ENCODE measurements around the gene CPT1A.

Gene CPT1A

GRCh38 chr11:68844801-68845200, 3.1 kb upstream of the CPT1A start:
- no peaks in the 10 kb centered on the region for H4K20me1 ChIP-seq (ENCODE audit: insufficient read depth)
- peaks cover 25% of the 10 kb centered on the region for H3K4me1 ChIP-seq (ENCODE audit: low read depth, poor library complexity, severe bottlenecking)
- no peak overlapping the region for H3K9ac ChIP-seq
- no peak overlapping the region for H3K27ac ChIP-seq
- no peak overlapping the region for H2AFZ ChIP-seq (ENCODE audit: low read depth)
- TF ChIP-seq, protein P1, sequence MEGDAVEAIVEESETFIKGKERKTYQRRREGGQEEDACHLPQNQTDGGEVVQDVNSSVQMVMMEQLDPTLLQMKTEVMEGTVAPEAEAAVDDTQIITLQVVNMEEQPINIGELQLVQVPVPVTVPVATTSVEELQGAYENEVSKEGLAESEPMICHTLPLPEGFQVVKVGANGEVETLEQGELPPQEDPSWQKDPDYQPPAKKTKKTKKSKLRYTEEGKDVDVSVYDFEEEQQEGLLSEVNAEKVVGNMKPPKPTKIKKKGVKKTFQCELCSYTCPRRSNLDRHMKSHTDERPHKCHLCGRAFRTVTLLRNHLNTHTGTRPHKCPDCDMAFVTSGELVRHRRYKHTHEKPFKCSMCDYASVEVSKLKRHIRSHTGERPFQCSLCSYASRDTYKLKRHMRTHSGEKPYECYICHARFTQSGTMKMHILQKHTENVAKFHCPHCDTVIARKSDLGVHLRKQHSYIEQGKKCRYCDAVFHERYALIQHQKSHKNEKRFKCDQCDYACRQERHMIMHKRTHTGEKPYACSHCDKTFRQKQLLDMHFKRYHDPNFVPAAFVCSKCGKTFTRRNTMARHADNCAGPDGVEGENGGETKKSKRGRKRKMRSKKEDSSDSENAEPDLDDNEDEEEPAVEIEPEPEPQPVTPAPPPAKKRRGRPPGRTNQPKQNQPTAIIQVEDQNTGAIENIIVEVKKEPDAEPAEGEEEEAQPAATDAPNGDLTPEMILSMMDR (conservative IDR thresholded peaks at IDR 0.05; ENCODE audit: low read depth, low read length), result no peak
- H3K27me3 ChIP-seq (ENCODE audit: insufficient read depth, low read depth), result no peaks in the 10 kb centered on the region
- no peaks in the 10 kb centered on the region for H3K79me2 ChIP-seq (ENCODE audit: insufficient read depth, low read depth)
- no peak overlapping the region; the same call in 1 of the 2 replicates for H3K4me2 ChIP-seq
- no peaks in the 10 kb centered on the region for H3K36me3 ChIP-seq (ENCODE audit: insufficient read depth)
- no peak overlapping the region for H3K4me3 ChIP-seq (IDR thresholded peaks at IDR 0.05; ENCODE audit: insufficient read depth, low read depth, low read length)

DNA sequence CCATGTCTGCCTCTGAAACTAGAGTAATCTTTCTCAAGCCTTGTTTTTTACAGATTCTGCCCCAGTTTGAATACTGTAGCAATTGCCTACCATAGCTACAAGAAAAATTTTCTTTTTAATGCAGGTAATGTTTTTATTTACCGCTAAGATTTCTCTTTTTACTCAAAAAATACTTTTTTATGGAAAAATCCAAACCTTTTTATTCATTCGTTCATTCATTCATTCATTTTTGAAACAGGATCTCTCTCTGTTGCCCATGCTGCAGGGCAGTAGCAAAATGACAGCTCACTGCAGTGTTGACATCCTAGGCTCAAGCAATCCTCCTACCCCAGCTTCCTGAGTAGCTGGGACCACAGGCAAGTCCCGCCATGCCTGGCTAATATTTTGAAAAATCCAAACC, 2.7 kb upstream of the CPT1A start:
- Histone ChIP-seq H3K27ac (peak overlapping the region; percentile 33; the same call in 1 of the 2 replicates), H3K9ac (peak overlapping the region; percentile 30; the same call in 1 of the 2 replicates), H4K20me1 (ENCODE audit: insufficient read depth) (no peaks in the 10 kb centered on the region), H2AFZ (ENCODE audit: low read depth) (peak overlapping the region; percentile 85; the same call in 1 of the 2 replicates), H3K4me1 (ENCODE audit: low read depth, poor library complexity, severe bottlenecking) (peaks cover 25% of the 10 kb centered on the region), H3K4me2 (peak overlapping the region; percentile 67), H3K36me3 (ENCODE audit: insufficient read depth) (no peaks in the 10 kb centered on the region), H3K27me3 (ENCODE audit: insufficient read depth, low read depth) (no peaks in the 10 kb centered on the region), H3K4me3 (IDR thresholded peaks at IDR 0.05; ENCODE audit: insufficient read depth, low read depth, low read length) (no peak overlapping the region), H3K79me2 (ENCODE audit: insufficient read depth, low read depth) (no peaks in the 10 kb centered on the region)
- TF ChIP-seq, protein P1 (conservative IDR thresholded peaks at IDR 0.05; ENCODE audit: low read depth, low read length), result no peak

DNA sequence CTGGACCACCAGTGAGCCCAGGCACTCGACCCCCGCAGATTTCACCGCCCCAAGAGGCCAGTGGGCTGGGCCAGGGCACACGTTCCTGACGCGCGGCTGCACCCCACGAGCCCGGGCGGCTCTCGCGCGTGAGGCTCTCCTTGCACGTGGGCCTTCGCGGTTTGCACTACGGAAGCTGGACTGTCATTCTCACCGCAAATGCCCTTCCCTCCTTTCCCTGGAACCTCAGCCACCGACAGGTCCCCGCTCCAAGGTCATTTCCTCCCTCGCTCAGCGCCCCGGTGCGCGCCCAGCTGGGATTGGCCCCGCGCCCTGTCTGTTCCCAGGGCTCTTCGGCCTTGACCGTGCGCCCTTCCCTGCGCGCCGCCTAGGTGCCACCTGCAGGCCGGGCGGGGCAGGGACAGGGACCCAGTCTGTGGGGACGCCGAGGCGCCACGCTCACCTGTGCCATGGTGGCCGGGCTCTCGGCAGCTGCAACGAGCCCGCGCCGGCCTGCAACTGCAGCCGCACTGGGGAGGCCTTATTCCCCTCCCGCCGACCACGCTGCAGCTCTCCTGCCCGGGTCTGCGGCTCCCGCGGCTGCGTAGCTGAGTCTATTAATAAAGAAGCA, 2.1 kb upstream of the CPT1A start:
- H3K27me3 ChIP-seq (ENCODE audit: insufficient read depth, low read depth), result no peaks in the 10 kb centered on the region
- peak overlapping the region; percentile 67 for H3K4me2 ChIP-seq
- no peaks in the 10 kb centered on the region for H3K36me3 ChIP-seq (ENCODE audit: insufficient read depth)
- H3K9ac ChIP-seq, result peak overlapping the region; percentile 30; the same call in 1 of the 2 replicates
- TF ChIP-seq, protein P1 (conservative IDR thresholded peaks at IDR 0.05; ENCODE audit: low read depth, low read length), result peak; percentile 62
- peak overlapping the region; percentile 85 for H2AFZ ChIP-seq (ENCODE audit: low read depth)
- no peaks in the 10 kb centered on the region for H3K79me2 ChIP-seq (ENCODE audit: insufficient read depth, low read depth)
- H4K20me1 ChIP-seq (ENCODE audit: insufficient read depth), result no peaks in the 10 kb centered on the region
- H3K27ac ChIP-seq, result peak overlapping the region; percentile 33; the same call in 1 of the 2 replicates
- H3K4me1 ChIP-seq (ENCODE audit: low read depth, poor library complexity, severe bottlenecking), result peaks cover 25% of the 10 kb centered on the region
- H3K4me3 ChIP-seq (IDR thresholded peaks at IDR 0.05; ENCODE audit: insufficient read depth, low read depth, low read length), result no peak overlapping the region

DNA sequence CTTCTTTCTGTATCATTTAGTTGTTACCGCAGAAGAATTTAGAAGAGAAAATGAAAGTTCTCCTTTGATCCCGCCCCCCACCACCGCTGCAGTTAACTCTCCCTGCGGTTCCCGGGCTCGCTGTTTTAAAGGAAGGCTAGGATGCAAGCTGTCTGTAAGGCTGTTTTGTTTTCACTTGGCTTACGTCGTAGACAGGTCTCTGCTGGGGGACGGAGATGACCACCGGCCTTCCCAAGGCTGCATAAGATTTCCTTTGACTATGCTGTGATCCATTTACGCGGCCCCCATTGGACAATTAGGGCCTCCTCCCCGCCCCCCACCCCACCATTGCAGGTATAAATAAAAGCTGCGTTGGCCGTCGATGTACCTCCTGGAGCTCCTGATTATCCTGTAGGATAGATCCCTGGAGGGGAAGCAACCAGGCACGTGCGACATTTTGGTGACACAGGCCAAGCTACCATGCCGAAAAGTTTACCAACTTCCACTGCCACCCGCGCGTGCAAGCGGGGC, 1.4 kb upstream of the CPT1A start:
- H3K9ac ChIP-seq, result peak overlapping the region; percentile 30; the same call in 1 of the 2 replicates
- H3K27me3 ChIP-seq (ENCODE audit: insufficient read depth, low read depth), result no peaks in the 10 kb centered on the region
- no peak overlapping the region for H3K4me3 ChIP-seq (IDR thresholded peaks at IDR 0.05; ENCODE audit: insufficient read depth, low read depth, low read length)
- H3K4me1 ChIP-seq (ENCODE audit: low read depth, poor library complexity, severe bottlenecking), result peaks cover 31% of the 10 kb centered on the region
- H2AFZ ChIP-seq (ENCODE audit: low read depth), result peak overlapping the region; percentile 85
- H4K20me1 ChIP-seq (ENCODE audit: insufficient read depth), result no peaks in the 10 kb centered on the region
- H3K4me2 ChIP-seq, result peak overlapping the region; percentile 67
- H3K79me2 ChIP-seq (ENCODE audit: insufficient read depth, low read depth), result peaks cover 2% of the 10 kb centered on the region; the same call in 1 of the 2 replicates
- H3K27ac ChIP-seq, result no peak overlapping the region
- TF ChIP-seq, protein P1 (conservative IDR thresholded peaks at IDR 0.05; ENCODE audit: low read depth, low read length), result no peak
- H3K36me3 ChIP-seq (ENCODE audit: insufficient read depth), result no peaks in the 10 kb centered on the region
